Measurements from ENCODE around the gene CUL2.
"Not testable (repeated sequence)": the region's sequence is repeated elsewhere in the genome, so short reads cannot be mapped to it uniquely, and the experiment has no call there.

Gene CUL2

DNA sequence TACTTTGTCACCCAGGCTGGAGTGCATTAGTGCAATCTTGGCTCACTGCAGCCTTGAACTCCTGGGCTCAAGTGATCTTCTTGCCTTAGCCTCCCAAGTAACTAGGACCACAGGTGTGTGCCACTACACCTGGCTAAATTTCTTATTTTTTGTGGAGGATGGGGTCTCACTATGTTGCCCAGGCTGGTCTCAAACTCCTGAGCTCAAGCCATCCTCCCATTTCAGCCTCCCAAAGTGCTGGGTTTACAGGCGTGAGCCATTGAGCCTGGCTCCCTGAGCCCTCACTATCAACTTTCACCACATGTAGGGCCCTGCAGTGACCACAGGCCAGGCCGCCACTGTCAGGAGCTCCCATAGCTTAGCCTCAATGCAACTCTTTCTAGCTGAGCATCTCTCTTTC, 110.2 kb downstream of the CUL2 start:
- no peak for DNase-seq (ENCODE audit: low read depth)

- no peak for DNase-seq (ENCODE audit: low read depth)
Observed at GRCh38 chr10:34978080-34978479, 112.1 kb downstream of the CUL2 start.

- not testable (repeated sequence) for DNase-seq (ENCODE audit: low read depth)
Observed at GRCh38 chr10:34976380-34976910, 113.7 kb downstream of the CUL2 start.

DNA sequence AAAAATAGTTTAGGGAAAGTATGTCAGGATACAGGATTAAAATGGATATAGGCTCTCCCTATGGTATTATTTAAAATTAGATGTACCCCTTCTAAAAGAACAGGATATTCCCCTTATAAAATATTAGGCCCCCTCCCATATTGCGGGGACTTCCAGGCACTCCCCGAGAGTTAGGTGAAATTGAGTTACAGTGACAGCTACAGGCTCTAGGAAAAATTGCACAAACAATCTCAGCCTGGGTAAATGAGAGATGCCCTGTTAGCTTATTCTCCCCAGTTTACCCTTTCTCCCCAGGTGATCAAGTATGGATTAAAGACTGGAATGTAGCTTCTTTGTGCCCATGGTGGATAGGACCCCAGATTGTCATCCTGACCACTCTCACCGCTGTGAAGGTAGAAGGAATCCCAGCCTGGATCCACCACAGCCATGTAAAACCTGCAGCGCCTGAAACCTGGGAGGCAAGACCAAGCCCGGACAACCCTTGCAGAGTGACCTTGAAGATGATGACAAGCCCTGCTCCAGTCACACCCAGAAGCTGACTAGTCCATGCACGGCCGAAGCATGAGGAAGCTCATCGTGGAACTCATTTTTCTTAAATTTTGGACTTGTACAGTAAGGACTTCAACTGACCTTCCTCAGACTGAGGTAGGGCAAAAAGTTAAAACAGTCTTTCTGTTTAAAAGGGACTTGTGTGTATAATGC, 115.6 kb downstream of the CUL2 start:
- not testable (repeated sequence) for DNase-seq (ENCODE audit: low read depth)

DNA sequence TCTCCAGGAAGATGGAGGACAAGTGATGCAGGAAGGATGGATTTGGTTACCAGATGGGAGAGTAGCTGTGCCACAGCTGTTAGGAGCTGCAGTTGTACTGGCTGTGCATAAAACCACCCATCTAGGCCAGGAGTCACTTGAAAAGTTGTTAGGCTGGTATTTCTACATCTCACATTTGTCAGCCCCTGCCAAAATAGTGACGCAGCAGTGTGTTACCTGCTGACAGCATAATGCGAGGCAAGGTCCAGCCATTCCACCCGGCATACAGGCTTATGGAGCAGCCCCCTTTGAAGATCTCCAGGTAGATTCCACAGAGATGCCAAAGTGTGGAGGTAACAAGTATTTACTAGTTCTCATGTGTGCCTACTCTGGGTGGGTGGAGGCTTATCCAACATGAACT, 116.4 kb downstream of the CUL2 start:
- DNase-seq (ENCODE audit: low read depth), result not testable (repeated sequence)

DNA sequence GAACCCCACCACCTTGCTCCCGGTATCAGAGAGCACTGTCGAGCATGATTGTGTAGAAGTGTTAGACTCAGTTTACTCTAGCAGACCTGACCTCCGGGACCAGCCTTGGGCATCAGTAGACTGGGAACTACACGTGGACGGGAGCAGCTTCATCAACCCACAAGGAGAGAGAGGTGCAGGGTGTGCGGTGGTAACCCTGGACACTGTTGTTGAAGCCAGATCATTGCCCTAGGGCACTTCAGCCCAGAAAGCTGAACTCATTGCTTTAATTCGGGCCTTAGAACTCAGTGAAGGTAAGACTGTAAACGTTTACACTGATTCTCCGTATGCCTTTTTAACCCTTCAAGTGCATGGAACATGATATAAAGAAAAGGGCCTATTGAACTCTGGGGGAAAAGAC, 117.0 kb downstream of the CUL2 start:
- DNase-seq (ENCODE audit: low read depth), result not testable (repeated sequence)

- not testable (repeated sequence) for DNase-seq (ENCODE audit: low read depth)
Observed at GRCh38 chr10:34972591-34972990, 117.5 kb downstream of the CUL2 start.

GRCh38 chr10:34971606-34972334, 118.4 kb downstream of the CUL2 start:
- DNase-seq (ENCODE audit: low read depth), result not testable (repeated sequence)

GRCh38 chr10:34969171-34969570, 121.0 kb downstream of the CUL2 start:
- DNase-seq (ENCODE audit: low read depth), result no peak

DNA sequence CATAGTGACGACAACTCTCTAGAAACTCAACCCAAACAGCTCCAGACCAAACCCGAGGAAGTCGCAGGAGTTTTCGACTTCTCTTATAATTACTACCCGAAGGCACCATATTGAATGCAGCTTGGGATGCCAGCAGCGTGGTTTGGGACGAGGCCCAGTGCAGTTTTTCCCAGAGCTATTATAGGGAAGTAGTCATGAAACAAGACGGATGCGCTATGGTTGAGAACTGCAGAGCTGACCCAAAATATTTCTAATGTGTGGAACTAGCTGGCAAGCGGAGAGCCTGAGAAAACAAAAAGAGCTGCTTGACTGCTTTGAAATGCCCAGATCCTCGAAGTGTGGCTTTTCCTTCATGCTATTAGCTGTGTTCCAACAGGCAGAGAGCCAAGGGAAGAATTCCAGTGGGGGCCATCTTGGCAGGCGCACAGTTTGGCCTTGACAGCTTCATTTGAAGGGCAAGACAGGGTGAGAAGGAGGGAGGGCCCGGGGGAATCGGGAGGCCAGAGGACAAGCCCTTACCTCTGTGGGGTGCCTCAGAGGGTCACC, 122.7 kb downstream of the CUL2 start:
- no peak for DNase-seq (ENCODE audit: low read depth)

GRCh38 chr10:34966451-34966850, 123.7 kb downstream of the CUL2 start:
- no peak for DNase-seq (ENCODE audit: low read depth)

- DNase-seq (ENCODE audit: low read depth), result no peak
Observed at GRCh38 chr10:34966040-34966439, 124.1 kb downstream of the CUL2 start.

DNA sequence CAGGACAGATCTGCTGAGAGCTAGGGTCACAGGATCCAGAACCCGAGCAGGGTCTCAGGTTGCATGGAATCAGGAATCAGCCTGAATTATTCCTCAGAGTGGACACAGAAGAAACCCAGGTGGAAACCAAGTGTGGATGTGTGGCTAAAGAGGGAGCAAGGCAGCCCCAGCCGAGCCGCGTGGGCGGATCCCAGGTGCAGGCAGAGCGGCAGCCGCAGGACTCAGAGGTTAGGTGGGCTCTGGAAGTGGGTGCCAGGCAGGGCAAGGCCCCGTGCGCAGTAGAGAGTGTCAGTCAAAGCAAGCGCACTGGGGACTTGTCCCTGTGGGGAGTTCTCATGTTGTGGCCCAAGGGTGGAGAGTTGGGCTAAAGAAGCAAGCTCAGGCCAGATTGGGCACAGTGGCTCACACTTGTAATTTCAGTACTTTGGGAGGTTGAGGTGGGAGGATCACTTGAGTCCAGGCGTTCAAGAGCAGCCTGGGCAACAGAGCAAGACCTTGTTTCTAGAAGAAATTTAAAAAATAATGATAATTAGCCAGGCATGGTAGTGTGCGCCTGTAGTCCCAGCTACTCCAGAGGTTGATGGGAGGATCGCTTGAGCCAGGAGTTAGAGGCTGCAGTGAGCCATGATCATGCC, 125.9 kb downstream of the CUL2 start:
- DNase-seq (ENCODE audit: low read depth), result no peak

GRCh38 chr10:34962866-34963265, 127.3 kb downstream of the CUL2 start:
- no peak for DNase-seq (ENCODE audit: low read depth)

DNA sequence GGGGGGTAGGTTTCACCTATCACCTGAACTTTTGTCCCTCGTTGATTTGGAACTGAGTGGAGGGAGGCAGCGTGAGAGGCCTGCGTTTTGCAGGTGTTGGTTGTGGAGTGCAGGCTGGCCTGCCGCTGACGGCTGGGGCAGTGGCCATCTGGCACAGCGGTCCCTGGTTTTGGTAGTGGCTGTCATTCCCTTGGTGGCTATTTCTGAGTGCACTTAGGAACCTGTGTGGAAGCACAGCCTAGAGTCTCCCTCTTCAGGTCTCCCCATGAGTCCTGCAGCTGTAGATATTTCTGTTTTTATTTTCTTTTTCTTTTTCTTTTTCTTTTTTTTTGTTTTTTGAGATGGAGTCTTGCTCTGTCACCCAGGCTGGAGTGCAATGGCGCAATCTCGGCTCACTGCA, 129.2 kb downstream of the CUL2 start:
- DNase-seq (ENCODE audit: low read depth), result no peak

GRCh38 chr10:34959786-34960185, 130.4 kb downstream of the CUL2 start:
- no peak for DNase-seq (ENCODE audit: low read depth)

DNA sequence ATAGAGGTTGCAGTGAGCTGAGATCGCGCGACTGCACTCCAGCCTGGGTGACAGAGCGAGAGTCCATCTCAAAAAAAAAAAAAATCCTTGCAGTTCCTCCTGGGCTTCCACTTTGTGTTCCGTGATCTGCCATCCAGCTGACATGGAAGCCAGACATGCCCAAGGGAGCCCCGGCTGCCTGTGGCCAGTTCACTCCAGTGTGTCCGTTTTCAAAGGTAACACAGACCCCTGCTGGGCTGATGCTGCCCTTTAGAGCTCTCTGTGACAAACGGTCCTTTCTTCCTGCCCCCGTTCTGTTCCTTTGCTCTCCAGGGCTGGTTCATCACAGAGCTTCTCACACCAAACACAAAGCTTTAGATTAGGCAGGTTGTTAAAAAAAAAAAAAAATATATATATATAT, 130.8 kb downstream of the CUL2 start:
- no peak for DNase-seq (ENCODE audit: low read depth)

All from activated T-cell treated with anti-CD3 and anti-CD28 coated beads for 1 hour (primary cell).